ENCODE measurements around the gene ANO10.

DNA sequence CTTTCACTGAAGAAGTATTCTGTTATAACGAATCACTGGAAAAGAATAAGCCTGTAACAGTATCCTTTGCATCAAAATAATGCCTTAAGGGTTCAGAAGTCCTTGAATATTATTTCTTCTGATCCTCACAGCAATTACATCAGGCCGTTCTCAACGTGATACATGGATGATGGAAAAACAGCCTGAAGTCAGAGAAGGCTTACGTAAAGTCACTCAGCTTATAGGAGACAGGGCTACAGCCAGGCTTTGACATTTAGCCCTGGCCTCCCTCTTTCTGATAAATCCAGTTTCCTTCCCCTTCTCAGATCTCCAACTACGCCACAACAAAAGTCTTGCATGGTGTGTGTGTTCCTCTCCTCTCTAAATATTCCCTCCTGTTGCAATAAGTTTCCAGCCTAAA lies 131.9 kb downstream of the ANO10 start:
- TF ChIP-seq, protein P1, sequence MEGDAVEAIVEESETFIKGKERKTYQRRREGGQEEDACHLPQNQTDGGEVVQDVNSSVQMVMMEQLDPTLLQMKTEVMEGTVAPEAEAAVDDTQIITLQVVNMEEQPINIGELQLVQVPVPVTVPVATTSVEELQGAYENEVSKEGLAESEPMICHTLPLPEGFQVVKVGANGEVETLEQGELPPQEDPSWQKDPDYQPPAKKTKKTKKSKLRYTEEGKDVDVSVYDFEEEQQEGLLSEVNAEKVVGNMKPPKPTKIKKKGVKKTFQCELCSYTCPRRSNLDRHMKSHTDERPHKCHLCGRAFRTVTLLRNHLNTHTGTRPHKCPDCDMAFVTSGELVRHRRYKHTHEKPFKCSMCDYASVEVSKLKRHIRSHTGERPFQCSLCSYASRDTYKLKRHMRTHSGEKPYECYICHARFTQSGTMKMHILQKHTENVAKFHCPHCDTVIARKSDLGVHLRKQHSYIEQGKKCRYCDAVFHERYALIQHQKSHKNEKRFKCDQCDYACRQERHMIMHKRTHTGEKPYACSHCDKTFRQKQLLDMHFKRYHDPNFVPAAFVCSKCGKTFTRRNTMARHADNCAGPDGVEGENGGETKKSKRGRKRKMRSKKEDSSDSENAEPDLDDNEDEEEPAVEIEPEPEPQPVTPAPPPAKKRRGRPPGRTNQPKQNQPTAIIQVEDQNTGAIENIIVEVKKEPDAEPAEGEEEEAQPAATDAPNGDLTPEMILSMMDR (conservative IDR thresholded peaks at IDR 0.05; ENCODE audit: low read depth, low read length) = no peak
- TF ChIP-seq EZH2phosphoT487 (IDR thresholded peaks at IDR 0.05; ENCODE audit: borderline replicate concordance, low read length) (no peak), EZH2 (IDR thresholded peaks at IDR 0.05; ENCODE audit: low read length, unreplicated experiment) (no peak)
